ENCODE measurements around the gene CRKL. TPM values are rescaled to one million over a fixed set of nuclear protein-coding genes. Genes with fewer than 3 reads are reported as not detected.

The CRKL gene
- total RNA-seq, 2 donors from 2014 or later, result 42.1 to 45.2 TPM

DNA sequence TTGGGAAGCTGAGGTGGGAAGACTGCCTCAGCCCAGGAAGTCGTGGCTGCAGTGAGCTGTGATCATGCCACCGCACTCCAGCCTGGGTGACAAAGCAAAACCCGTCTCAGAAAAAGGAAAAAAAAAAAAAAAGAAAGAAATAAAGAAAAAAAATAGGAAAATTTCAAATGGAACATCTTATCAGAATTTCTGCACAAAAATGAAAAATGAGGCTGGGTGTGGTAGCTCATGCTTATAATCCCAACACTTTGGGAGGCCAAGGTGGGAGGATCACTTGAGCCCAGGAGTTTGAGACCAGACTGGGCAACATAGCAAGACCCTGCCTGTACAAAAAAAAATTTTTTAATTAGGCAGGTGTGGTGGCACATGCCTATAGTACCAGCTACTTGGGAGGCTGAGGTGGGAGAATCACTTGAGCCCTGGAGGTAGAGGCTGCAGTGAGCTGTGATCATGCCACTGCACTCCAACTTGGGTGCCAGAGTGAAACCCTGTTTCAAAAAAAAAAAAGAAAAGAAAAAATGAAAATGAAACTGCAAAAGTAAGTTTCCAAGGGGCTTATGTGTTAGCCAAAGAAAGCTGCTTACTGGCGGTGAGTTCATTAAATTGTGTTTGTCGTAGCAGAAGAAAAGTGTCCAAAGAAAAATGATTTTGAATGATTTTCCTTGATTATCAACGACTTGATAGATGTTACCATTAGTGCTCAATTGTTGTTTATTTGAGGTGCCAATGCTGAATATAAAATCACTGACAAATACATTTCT lies 7.5 kb upstream of the CRKL start:
- Histone ChIP-seq H3K9me3 (no peaks in the 10 kb centered on the region), H3K27ac (no peak overlapping the region), H3K4me1 (ENCODE audit: control insufficient read depth in 1 of 2, low read depth in 2 of 2) (no peaks in the 10 kb centered on the region), H3K27me3 (replicated peaks; ENCODE audit: insufficient read depth) (no peaks in the 10 kb centered on the region), H3K4me3 (no peak overlapping the region), H3K36me3 (no peaks in the 10 kb centered on the region)
- DNase-seq (ENCODE audit: low spot score), result no peak
- TF ChIP-seq, protein P1, sequence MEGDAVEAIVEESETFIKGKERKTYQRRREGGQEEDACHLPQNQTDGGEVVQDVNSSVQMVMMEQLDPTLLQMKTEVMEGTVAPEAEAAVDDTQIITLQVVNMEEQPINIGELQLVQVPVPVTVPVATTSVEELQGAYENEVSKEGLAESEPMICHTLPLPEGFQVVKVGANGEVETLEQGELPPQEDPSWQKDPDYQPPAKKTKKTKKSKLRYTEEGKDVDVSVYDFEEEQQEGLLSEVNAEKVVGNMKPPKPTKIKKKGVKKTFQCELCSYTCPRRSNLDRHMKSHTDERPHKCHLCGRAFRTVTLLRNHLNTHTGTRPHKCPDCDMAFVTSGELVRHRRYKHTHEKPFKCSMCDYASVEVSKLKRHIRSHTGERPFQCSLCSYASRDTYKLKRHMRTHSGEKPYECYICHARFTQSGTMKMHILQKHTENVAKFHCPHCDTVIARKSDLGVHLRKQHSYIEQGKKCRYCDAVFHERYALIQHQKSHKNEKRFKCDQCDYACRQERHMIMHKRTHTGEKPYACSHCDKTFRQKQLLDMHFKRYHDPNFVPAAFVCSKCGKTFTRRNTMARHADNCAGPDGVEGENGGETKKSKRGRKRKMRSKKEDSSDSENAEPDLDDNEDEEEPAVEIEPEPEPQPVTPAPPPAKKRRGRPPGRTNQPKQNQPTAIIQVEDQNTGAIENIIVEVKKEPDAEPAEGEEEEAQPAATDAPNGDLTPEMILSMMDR (IDR thresholded peaks at IDR 0.05), result no peak
- ATAC-seq (ENCODE audit: insufficient number of reproducible peaks, low FRiP score, low read depth), result no peak

DNA sequence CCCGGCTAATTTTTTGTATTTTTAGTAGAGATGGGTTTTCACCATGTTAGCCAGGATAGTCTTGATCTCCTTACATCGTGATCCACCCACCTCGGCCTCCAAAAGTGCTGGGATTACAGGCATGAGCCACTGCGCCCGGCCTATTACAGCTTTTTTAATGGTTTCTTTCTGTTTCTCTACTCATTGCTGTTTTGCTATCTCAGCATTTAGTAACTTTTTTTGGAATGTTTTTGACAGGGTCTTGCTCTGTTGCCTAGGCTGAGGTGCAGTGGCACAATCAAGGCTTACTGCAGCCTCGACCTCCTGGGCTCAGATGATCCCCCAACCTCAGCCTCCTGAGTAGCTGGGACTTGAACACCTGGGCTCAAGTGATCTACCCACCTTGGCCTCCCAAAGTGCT lies 4.7 kb upstream of the CRKL start:
- Histone ChIP-seq H3K27ac (no peak overlapping the region), H3K4me3 (no peak overlapping the region), H3K36me3 (no peaks in the 10 kb centered on the region), H3K4me1 (ENCODE audit: control insufficient read depth in 1 of 2, low read depth in 2 of 2) (peaks cover 0 to 8% of the 10 kb centered on the region in 2 donors), H3K27me3 (replicated peaks; ENCODE audit: insufficient read depth) (no peaks in the 10 kb centered on the region), H3K9me3 (no peaks in the 10 kb centered on the region)
- DNase-seq (ENCODE audit: low spot score) (no peak), ATAC-seq (ENCODE audit: insufficient number of reproducible peaks, low FRiP score, low read depth) (no peak)
- TF ChIP-seq, protein P1 (IDR thresholded peaks at IDR 0.05), result no peak

DNA sequence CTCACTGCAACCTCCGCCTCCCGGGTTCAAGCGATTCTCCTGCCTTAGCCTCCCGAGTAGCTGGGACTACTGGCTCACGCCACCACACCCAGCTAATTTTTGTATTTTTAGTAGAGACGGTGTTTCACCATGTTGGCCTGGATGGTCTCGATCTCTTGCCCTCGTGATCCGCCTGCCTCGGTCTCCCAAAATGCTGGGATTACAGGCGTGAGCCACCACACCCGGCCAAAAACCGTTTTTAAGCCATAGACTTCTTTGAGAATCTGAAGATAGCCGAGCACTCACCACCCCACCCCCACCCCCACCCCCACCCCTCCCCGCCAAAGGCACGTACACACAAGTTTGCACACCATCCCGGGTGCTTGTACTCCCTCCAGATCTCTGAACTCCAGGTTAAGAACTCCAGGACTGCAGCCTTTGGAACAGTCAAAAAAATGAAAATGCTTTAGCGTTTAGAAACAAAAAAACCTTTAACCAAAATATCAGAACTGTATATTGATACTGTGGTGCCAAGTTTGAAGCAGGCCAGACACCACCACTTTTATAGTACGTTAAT lies 1.5 kb downstream of the CRKL start:
- H3K27me3 ChIP-seq (replicated peaks; ENCODE audit: insufficient read depth), result no peaks in the 10 kb centered on the region
- H3K9me3 ChIP-seq, result no peaks in the 10 kb centered on the region
- TF ChIP-seq, protein P1 (IDR thresholded peaks at IDR 0.05), result no peak
- peaks cover 18 to 40% of the 10 kb centered on the region in 2 donors for H3K4me1 ChIP-seq (ENCODE audit: control insufficient read depth in 1 of 2, low read depth in 2 of 2)
- ATAC-seq (ENCODE audit: insufficient number of reproducible peaks, low FRiP score, low read depth) (no peak), DNase-seq (ENCODE audit: low spot score) (no peak)
- no peak overlapping the region for H3K27ac ChIP-seq
- H3K36me3 ChIP-seq, result no peaks in the 10 kb centered on the region
- H3K4me3 ChIP-seq, result peak overlapping the region; percentile 80

DNA sequence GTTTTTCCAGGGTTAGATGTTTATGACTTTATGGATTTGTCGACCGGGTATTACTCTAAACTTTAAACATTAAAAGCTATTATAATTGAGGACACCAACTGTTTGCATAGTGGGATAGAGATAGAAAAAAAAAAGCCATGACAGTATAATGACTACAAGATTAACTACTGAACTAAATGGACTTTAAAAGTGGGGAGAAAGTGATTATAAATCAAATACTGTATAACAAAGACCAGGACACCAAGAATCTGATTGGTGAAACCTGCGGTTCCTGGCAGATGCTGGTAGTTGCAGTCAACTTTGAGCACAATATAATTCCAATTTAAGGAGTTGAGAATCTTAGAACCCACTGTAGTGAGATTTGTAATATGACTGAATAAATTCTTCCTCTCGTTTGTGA lies 2.5 kb downstream of the CRKL start:
- Histone ChIP-seq H3K4me3 (peak overlapping the region; percentile 80), H3K27ac (no peak overlapping the region), H3K27me3 (replicated peaks; ENCODE audit: insufficient read depth) (no peaks in the 10 kb centered on the region), H3K4me1 (ENCODE audit: control insufficient read depth in 1 of 2, low read depth in 2 of 2) (peaks cover 18 to 40% of the 10 kb centered on the region in 2 donors), H3K9me3 (no peaks in the 10 kb centered on the region), H3K36me3 (no peaks in the 10 kb centered on the region)
- ATAC-seq (ENCODE audit: insufficient number of reproducible peaks, low FRiP score, low read depth) (no peak), DNase-seq (ENCODE audit: low spot score) (no peak)
- TF ChIP-seq, protein P1 (IDR thresholded peaks at IDR 0.05), result no peak

DNA sequence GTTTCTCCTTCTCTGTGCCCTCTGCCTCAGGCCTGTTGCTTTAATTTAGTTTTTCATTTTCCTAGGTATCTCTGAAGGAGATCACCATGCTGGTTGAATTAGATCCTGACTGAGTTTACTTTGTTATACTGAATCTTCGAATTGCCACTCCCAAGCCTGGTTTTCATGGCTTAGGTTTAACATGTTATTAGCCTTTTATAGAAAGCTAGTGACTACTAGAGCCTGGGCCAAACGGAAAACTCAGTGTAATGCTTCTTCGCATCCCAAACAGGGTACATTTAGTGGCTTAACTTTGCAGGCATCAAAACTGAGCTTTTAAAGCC lies 3.6 kb downstream of the CRKL start:
- H3K36me3 ChIP-seq, result no peaks in the 10 kb centered on the region
- no peaks in the 10 kb centered on the region for H3K27me3 ChIP-seq (replicated peaks; ENCODE audit: insufficient read depth)
- H3K9me3 ChIP-seq, result no peaks in the 10 kb centered on the region
- no peak for DNase-seq (ENCODE audit: low spot score)
- H3K4me1 ChIP-seq (ENCODE audit: control insufficient read depth in 1 of 2, low read depth in 2 of 2), result peaks cover 18 to 41% of the 10 kb centered on the region in 2 donors
- TF ChIP-seq, protein P1 (IDR thresholded peaks at IDR 0.05), result no peak
- H3K4me3 ChIP-seq, result peak overlapping the region; percentile 80
- no peak overlapping the region for H3K27ac ChIP-seq
- ATAC-seq (ENCODE audit: insufficient number of reproducible peaks, low FRiP score, low read depth), result no peak
